Measurements from ENCODE around the gene C6orf62.

Gene C6orf62

DNA sequence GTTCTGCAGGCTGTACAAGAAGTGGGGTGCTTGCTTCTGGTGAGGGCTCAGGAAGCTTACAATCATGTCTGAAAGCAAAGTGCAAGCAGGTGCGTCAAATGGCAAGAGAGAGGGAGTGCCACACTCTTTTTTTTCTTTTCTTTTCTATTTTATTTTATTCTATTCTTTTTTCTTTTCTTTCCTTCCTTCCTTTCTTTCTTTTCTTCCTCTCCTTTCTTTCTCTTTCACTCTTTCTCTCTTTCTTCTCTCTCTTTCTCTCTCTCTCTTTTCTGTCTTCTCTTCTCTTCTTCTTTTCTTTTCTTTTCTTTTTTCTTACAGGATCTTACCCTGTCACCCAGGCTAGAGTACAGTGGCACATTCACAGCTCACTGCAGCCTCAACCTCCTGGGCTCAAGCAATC, 32.5 kb downstream of the C6orf62 start:
- CTCF ChIA-PET, result interaction anchor here (1.4 kb wide), 1 partner anchor 105 kb away, joined by 3 read pairs; no protein-coding TSS in a partner anchor

DNA sequence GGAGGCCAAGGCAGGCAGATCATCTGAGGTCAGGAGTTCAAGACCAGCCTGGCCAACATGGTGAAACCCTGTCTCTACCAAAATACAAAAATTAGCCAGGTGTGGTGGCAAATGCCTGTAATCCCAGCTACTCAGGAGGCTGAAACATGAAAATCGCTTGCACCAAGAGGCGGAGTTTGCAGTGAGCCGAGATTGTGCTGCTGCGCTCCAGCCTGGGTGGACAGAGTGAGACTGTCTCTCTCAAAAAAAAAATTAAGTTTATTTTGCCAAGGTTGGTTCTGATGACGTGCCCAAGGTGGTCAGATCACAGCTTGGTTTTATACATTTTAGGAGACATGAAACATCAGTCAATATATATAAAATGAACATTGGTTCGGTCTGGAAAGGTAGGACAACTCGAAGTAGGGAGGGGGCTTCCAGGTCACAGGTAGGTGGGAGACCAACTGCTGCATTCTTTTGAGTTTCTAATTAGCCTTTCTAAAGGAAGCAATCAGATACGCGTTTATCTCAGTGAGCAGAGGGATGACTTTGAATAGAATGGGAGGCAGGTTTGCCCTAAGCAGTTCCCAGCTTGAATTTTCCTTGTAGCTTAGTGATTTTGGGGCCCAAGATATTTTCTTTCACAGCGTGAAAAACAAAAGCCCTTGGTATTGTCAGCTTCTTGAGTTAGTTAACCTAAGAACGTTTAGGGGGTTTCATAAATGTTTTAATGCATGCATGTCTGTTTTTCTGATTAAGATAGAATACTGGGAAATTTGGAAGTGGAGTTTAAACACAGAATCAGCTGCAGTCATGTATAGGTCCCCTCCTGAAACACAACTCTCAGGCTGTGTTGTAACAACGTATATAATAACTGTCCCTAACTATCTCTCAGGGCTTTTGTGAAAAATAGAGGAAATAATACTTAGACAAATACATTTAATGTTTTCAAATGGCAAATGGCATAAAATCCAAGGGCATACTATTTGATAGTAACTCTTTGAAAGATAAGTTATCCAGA, 35.4 kb downstream of the C6orf62 start:
- ChIA-PET CTCF (interaction anchor here (0.8 to 3.1 kb wide), 5 partner anchors 12 to 294 kb away, joined by 3 to 18 read pairs (median 5); partner anchors contain the start of genes ACOT13 and TDP2), POLR2A (interaction anchor here (1.1 to 1.3 kb wide), 2 partner anchors 16 to 17 kb away, joined by 3 to 5 read pairs; partner anchors contain the start of genes ACOT13 and TDP2)
- H3K27ac ChIP-seq (ENCODE audit: extremely low read depth, low read depth, low read length), result no peak overlapping the region
- 0 out of 2 replicates have a peak, but pooled peaks cover 2% of the 10 kb centered on the region for H3K4me1 ChIP-seq (ENCODE audit: control insufficient read depth, insufficient read depth, low read length)
- no peaks in the 10 kb centered on the region for H3K9me3 ChIP-seq (ENCODE audit: control insufficient read depth, insufficient read depth, low read depth, low read length)
- no peak overlapping the region for H3K4me3 ChIP-seq (ENCODE audit: low read depth, low read length)
- H3K36me3 ChIP-seq (ENCODE audit: control insufficient read depth in 2 of 2, insufficient read depth in 1 of 2, low read length in 2 of 2), result peaks cover 0 to 9% of the 10 kb centered on the region in 2 experiments; a peak in 1 of 3 replicates
- no peak for TF ChIP-seq ZNF677 (tag by site-specific recombination; IDR thresholded peaks at IDR 0.05)
- no peak for TF ChIP-seq ZNF416 (tag by site-specific recombination; IDR thresholded peaks at IDR 0.05)
- no peak for TF ChIP-seq ZNF747 (tag by site-specific recombination; IDR thresholded peaks at IDR 0.05)
- TF ChIP-seq, protein P1, sequence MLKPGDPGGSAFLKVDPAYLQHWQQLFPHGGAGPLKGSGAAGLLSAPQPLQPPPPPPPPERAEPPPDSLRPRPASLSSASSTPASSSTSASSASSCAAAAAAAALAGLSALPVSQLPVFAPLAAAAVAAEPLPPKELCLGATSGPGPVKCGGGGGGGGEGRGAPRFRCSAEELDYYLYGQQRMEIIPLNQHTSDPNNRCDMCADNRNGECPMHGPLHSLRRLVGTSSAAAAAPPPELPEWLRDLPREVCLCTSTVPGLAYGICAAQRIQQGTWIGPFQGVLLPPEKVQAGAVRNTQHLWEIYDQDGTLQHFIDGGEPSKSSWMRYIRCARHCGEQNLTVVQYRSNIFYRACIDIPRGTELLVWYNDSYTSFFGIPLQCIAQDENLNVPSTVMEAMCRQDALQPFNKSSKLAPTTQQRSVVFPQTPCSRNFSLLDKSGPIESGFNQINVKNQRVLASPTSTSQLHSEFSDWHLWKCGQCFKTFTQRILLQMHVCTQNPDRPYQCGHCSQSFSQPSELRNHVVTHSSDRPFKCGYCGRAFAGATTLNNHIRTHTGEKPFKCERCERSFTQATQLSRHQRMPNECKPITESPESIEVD (tag by site-specific recombination; IDR thresholded peaks at IDR 0.05), result no peak
- no peak for TF ChIP-seq ZNF514 (tag by site-specific recombination; IDR thresholded peaks at IDR 0.05)
- no peak for TF ChIP-seq ZSCAN16 (tag by site-specific recombination; IDR thresholded peaks at IDR 0.05)
- TF ChIP-seq ZNF624 (tag by site-specific recombination; IDR thresholded peaks at IDR 0.05), result no peak
- no peak for TF ChIP-seq ZBTB7A (tag by site-specific recombination; IDR thresholded peaks at IDR 0.05; ENCODE audit: low read depth)
- TF ChIP-seq, protein P2, sequence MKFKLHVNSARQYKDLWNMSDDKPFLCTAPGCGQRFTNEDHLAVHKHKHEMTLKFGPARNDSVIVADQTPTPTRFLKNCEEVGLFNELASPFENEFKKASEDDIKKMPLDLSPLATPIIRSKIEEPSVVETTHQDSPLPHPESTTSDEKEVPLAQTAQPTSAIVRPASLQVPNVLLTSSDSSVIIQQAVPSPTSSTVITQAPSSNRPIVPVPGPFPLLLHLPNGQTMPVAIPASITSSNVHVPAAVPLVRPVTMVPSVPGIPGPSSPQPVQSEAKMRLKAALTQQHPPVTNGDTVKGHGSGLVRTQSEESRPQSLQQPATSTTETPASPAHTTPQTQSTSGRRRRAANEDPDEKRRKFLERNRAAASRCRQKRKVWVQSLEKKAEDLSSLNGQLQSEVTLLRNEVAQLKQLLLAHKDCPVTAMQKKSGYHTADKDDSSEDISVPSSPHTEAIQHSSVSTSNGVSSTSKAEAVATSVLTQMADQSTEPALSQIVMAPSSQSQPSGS (tag by site-specific recombination; IDR thresholded peaks at IDR 0.05; ENCODE audit: low read depth), result no peak
- TF ChIP-seq, protein P3, sequence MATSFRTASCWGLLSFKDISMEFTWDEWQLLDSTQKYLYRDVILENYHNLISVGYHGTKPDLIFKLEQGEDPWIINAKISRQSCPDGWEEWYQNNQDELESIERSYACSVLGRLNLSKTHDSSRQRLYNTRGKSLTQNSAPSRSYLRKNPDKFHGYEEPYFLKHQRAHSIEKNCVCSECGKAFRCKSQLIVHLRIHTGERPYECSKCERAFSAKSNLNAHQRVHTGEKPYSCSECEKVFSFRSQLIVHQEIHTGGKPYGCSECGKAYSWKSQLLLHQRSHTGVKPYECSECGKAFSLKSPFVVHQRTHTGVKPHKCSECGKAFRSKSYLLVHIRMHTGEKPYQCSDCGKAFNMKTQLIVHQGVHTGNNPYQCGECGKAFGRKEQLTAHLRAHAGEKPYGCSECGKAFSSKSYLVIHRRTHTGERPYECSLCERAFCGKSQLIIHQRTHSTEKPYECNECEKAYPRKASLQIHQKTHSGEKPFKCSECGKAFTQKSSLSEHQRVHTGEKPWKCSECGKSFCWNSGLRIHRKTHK (tag by site-specific recombination; IDR thresholded peaks at IDR 0.05), result no peak

More for the DNA sequence above, 32.5 kb downstream of the C6orf62 start:
- Histone ChIP-seq H3K9me3 (ENCODE audit: control insufficient read depth, insufficient read depth, low read depth, low read length) (no peaks in the 10 kb centered on the region), H3K36me3 (ENCODE audit: control insufficient read depth in 2 of 2, insufficient read depth in 1 of 2, low read length in 2 of 2) (peaks cover 0 to 9% of the 10 kb centered on the region in 2 experiments; a peak in 1 of 3 replicates), H3K4me1 (ENCODE audit: control insufficient read depth, insufficient read depth, low read length) (peaks cover 7% of the 10 kb centered on the region; the same call in 1 of the 2 replicates), H3K4me3 (ENCODE audit: low read depth, low read length) (no peak overlapping the region), H3K27ac (ENCODE audit: extremely low read depth, low read depth, low read length) (no peak overlapping the region)
- POLR2A ChIA-PET, result no interaction called here
- TF ChIP-seq, protein P4, sequence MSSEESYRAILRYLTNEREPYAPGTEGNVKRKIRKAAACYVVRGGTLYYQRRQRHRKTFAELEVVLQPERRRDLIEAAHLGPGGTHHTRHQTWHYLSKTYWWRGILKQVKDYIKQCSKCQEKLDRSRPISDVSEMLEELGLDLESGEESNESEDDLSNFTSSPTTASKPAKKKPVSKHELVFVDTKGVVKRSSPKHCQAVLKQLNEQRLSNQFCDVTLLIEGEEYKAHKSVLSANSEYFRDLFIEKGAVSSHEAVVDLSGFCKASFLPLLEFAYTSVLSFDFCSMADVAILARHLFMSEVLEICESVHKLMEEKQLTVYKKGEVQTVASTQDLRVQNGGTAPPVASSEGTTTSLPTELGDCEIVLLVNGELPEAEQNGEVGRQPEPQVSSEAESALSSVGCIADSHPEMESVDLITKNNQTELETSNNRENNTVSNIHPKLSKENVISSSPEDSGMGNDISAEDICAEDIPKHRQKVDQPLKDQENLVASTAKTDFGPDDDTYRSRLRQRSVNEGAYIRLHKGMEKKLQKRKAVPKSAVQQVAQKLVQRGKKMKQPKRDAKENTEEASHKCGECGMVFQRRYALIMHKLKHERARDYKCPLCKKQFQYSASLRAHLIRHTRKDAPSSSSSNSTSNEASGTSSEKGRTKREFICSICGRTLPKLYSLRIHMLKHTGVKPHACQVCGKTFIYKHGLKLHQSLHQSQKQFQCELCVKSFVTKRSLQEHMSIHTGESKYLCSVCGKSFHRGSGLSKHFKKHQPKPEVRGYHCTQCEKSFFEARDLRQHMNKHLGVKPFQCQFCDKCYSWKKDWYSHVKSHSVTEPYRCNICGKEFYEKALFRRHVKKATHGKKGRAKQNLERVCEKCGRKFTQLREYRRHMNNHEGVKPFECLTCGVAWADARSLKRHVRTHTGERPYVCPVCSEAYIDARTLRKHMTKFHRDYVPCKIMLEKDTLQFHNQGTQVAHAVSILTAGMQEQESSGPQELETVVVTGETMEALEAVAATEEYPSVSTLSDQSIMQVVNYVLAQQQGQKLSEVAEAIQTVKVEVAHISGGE (tag by site-specific recombination; conservative IDR thresholded peaks at IDR 0.05; ENCODE audit: low read depth), result no peak
- TF ChIP-seq ZNF248 (tag by site-specific recombination; IDR thresholded peaks at IDR 0.05) (no peak), PRDM1 (tag by site-specific recombination; IDR thresholded peaks at IDR 0.05) (peak; percentile 67), ZBTB48 (tag by site-specific recombination; IDR thresholded peaks at IDR 0.05) (no peak), ZNF707 (tag by site-specific recombination; IDR thresholded peaks at IDR 0.05) (peak; percentile 49; the same call in 1 of the 2 replicates), ZNF664 (tag by site-specific recombination; IDR thresholded peaks at IDR 0.05) (no peak), ZNF701 (tag by site-specific recombination; IDR thresholded peaks at IDR 0.05) (no peak), ZNF37A (tag by site-specific recombination; IDR thresholded peaks at IDR 0.05) (no peak), ZNF366 (tag by site-specific recombination; conservative IDR thresholded peaks at IDR 0.05) (peak; percentile 72), ZNF521 (tag by site-specific recombination; IDR thresholded peaks at IDR 0.05) (no peak)
- TF ChIP-seq, protein P5, sequence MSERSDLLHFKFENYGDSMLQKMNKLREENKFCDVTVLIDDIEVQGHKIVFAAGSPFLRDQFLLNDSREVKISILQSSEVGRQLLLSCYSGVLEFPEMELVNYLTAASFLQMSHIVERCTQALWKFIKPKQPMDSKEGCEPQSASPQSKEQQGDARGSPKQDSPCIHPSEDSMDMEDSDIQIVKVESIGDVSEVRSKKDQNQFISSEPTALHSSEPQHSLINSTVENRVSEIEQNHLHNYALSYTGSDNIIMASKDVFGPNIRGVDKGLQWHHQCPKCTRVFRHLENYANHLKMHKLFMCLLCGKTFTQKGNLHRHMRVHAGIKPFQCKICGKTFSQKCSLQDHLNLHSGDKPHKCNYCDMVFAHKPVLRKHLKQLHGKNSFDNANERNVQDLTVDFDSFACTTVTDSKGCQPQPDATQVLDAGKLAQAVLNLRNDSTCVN (tag by site-specific recombination; optimal IDR thresholded peaks at IDR 0.05), result no peak
- TF ChIP-seq, protein P6, sequence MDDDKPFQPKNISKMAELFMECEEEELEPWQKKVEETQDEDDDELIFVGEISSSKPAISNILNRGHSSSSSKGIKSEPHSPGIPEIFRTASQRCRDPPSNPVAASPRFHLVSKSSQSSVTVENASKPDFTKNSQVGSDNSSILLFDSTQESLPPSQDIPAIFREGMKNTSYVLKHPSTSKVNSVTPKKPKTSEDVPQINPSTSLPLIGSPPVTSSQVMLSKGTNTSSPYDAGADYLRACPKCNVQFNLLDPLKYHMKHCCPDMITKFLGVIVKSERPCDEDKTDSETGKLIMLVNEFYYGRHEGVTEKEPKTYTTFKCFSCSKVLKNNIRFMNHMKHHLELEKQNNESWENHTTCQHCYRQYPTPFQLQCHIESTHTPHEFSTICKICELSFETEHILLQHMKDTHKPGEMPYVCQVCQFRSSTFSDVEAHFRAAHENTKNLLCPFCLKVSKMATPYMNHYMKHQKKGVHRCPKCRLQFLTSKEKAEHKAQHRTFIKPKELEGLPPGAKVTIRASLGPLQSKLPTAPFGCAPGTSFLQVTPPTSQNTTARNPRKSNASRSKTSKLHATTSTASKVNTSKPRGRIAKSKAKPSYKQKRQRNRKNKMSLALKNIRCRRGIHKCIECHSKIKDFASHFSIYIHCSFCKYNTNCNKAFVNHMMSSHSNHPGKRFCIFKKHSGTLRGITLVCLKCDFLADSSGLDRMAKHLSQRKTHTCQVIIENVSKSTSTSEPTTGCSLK (tag by site-specific recombination; IDR thresholded peaks at IDR 0.05), result no peak

All from HEK293 (cell line).